Astrocyte (in vitro differentiated cells and primary cell): ENCODE data around the gene DMPK. TPM values are rescaled to one million over a fixed set of nuclear protein-coding genes. Genes with fewer than 3 reads are reported as not detected.

Experiments
- DNase-seq: peaks from one replicate; pipeline ENCODE4 v3.0.0-alpha.2; 2010; ENCODE audit warnings: low read depth
- FAIRE-seq: peaks from 2 replicates; lab custom pipeline; 2011; peaks lifted over from hg19 to GRCh38; lab: Jason Lieb, UNC
- H2AFZ ChIP-seq: 2 replicates; pipeline ENCODE4 v1.6.0; 2012; ENCODE audit warnings: low read depth, low read length, inconsistent platforms
- H3K27ac ChIP-seq: 2 replicates; pipeline ENCODE4 v1.5.1; 2011; ENCODE audit warnings: low read depth, low read length, inconsistent platforms
- H3K27me3 ChIP-seq: 2 replicates; pipeline ENCODE4 v1.6.0; 2011; ENCODE audit warnings: low read length, inconsistent platforms; ENCODE audit not compliant: insufficient read depth
- H3K36me3 ChIP-seq: 2 replicates; pipeline ENCODE4 v1.5.1; 2011; ENCODE audit warnings: low read length, inconsistent platforms; ENCODE audit not compliant: insufficient read depth
- H3K4me1 ChIP-seq: 2 replicates; pipeline ENCODE4 v1.5.1; 2011; ENCODE audit warnings: low read length, inconsistent platforms; ENCODE audit not compliant: insufficient read depth
- H3K4me2 ChIP-seq: 2 replicates; pipeline ENCODE4 v1.6.0; 2012; ENCODE audit warnings: low read length, inconsistent platforms
- H3K4me3 ChIP-seq: 2 replicates; pipeline ENCODE4 v1.5.1; 2011; ENCODE audit warnings: low read depth, mild to moderate bottlenecking, low read length, inconsistent platforms; ENCODE audit not compliant: insufficient read depth
- H3K79me2 ChIP-seq: 2 replicates; pipeline ENCODE4 v1.6.0; 2012; ENCODE audit warnings: mild to moderate bottlenecking, low read length, inconsistent platforms; ENCODE audit not compliant: insufficient read depth
- H3K9ac ChIP-seq: 2 replicates; pipeline ENCODE4 v1.6.0; 2012; ENCODE audit warnings: mild to moderate bottlenecking, low read length, inconsistent platforms
- H3K9me3 ChIP-seq: 2 replicates; pipeline ENCODE4 v1.5.1; 2012; ENCODE audit warnings: low read depth, mild to moderate bottlenecking, low read length, inconsistent platforms; ENCODE audit not compliant: insufficient read depth
- H4K20me1 ChIP-seq: 2 replicates; pipeline ENCODE4 v1.6.0; 2012; ENCODE audit warnings: low read length, inconsistent platforms; ENCODE audit not compliant: insufficient read depth
- H3K27ac Mint-ChIP-seq: one replicate; pipeline ENCODE4 v1.8.0; 2021; ENCODE audit warnings: mild to moderate bottlenecking, mixed read lengths; ENCODE audit not compliant: unreplicated experiment
- H3K27me3 Mint-ChIP-seq: one replicate; pipeline ENCODE4 v1.8.0; 2021; ENCODE audit warnings: low read depth, mixed read lengths; ENCODE audit not compliant: unreplicated experiment
- H3K36me3 Mint-ChIP-seq: one replicate; pipeline ENCODE4 v1.8.0; 2021; ENCODE audit warnings: low read depth, mixed read lengths; ENCODE audit not compliant: unreplicated experiment
- H3K4me1 Mint-ChIP-seq: one replicate; pipeline ENCODE4 v1.8.0; 2021; ENCODE audit warnings: low read depth, mixed read lengths; ENCODE audit not compliant: unreplicated experiment
- H3K4me3 Mint-ChIP-seq: one replicate; pipeline ENCODE4 v1.8.0; 2021; ENCODE audit warnings: mild to moderate bottlenecking, moderate library complexity, mixed read lengths; ENCODE audit not compliant: unreplicated experiment
- H3K9me3 Mint-ChIP-seq: one replicate; pipeline ENCODE4 v1.8.0; 2021; ENCODE audit warnings: mild to moderate bottlenecking, mixed read lengths; ENCODE audit not compliant: unreplicated experiment
- CTCF ChIP-seq: IDR thresholded peaks from 2 replicates; pipeline ENCODE4 v1.5.1; 2011; ENCODE audit warnings: low read depth, mild to moderate bottlenecking, inconsistent platforms, low read length, moderate library complexity; ENCODE audit not compliant: insufficient read depth
- EZH2 ChIP-seq: IDR thresholded peaks from 2 replicates; pipeline ENCODE4 v1.6.1; 2012; ENCODE audit warnings: mild to moderate bottlenecking, low read length, inconsistent platforms; ENCODE audit not compliant: insufficient read depth
- total RNA-seq: library from RNA; stranded (reverse); gene quantifications from 2 replicates; pipeline ENCODE4 v1.2.1, GENCODE V29; 2021

Gene DMPK
- total RNA-seq, 1 donor from 2014 or later, result 75.2 TPM

GRCh38 chr19:45793876-45794275 lies 11.6 kb upstream of the DMPK start:
- Mint-ChIP-seq H3K27me3 (peaks cover 2% of the 10 kb centered on the region), H3K4me1 (peaks cover 17% of the 10 kb centered on the region), H3K9me3 (no peaks in the 10 kb centered on the region), H3K36me3 (peaks cover 8% of the 10 kb centered on the region), H3K4me3 (no peak overlapping the region), H3K27ac (no peak overlapping the region)
- Histone ChIP-seq H4K20me1 (peaks cover 25% of the 10 kb centered on the region), H3K27me3 (no peaks in the 10 kb centered on the region), H3K27ac (no peak overlapping the region), H2AFZ (no peak overlapping the region), H3K79me2 (peaks cover 28% of the 10 kb centered on the region), H3K4me1 (peaks cover 9% of the 10 kb centered on the region), H3K9ac (no peak overlapping the region), H3K9me3 (no peaks in the 10 kb centered on the region), H3K4me3 (no peak overlapping the region), H3K4me2 (no peak overlapping the region), H3K36me3 (peaks cover 7% of the 10 kb centered on the region)
- TF ChIP-seq EZH2, result no peak
- no peak for TF ChIP-seq CTCF
- FAIRE-seq (no peak), DNase-seq (no peak)

GRCh38 chr19:45793178-45793564 lies 10.9 kb upstream of the DMPK start:
- no peak for TF ChIP-seq EZH2
- TF ChIP-seq CTCF, result no peak
- peaks cover 2% of the 10 kb centered on the region for H3K27me3 Mint-ChIP-seq
- Histone ChIP-seq H2AFZ (peak overlapping the region; percentile 48), H4K20me1 (peaks cover 32% of the 10 kb centered on the region), H3K27me3 (no peaks in the 10 kb centered on the region), H3K4me1 (peaks cover 9% of the 10 kb centered on the region), H3K9me3 (no peaks in the 10 kb centered on the region), H3K4me3 (no peak overlapping the region), H3K36me3 (peaks cover 11% of the 10 kb centered on the region), H3K9ac (no peak overlapping the region), H3K4me2 (peak overlapping the region; percentile 72), H3K79me2 (peaks cover 35% of the 10 kb centered on the region), H3K27ac (peak overlapping the region; percentile 54)
- H3K27ac Mint-ChIP-seq, result peak overlapping the region; percentile 53
- no peaks in the 10 kb centered on the region for H3K9me3 Mint-ChIP-seq
- no peak for FAIRE-seq
- peaks cover 14% of the 10 kb centered on the region for H3K4me1 Mint-ChIP-seq
- peaks cover 9% of the 10 kb centered on the region for H3K36me3 Mint-ChIP-seq
- DNase-seq, result no peak
- H3K4me3 Mint-ChIP-seq, result peak overlapping the region; percentile 81

- no peaks in the 10 kb centered on the region for H3K27me3 ChIP-seq
- peaks cover 9% of the 10 kb centered on the region for H3K4me1 ChIP-seq
- H3K36me3 ChIP-seq, result peaks cover 13% of the 10 kb centered on the region
- H3K4me2 ChIP-seq, result peak within 1 kb of the TSS; percentile 99
- Mint-ChIP-seq H3K9me3 (no peaks in the 10 kb centered on the region), H3K36me3 (peaks cover 13% of the 10 kb centered on the region), H3K4me3 (peak within 1 kb of the TSS; percentile 95), H3K27me3 (peaks cover 2% of the 10 kb centered on the region), H3K27ac (peak within 1 kb of the TSS; percentile 93), H3K4me1 (peaks cover 14% of the 10 kb centered on the region)
- peaks cover 37% of the 10 kb centered on the region for H4K20me1 ChIP-seq
- H3K9me3 ChIP-seq, result no peaks in the 10 kb centered on the region
- H3K27ac ChIP-seq, result peak within 1 kb of the TSS; percentile 62
- TF ChIP-seq CTCF (no peak), EZH2 (no peak)
- peak within 1 kb of the TSS; percentile 92 for H3K4me3 ChIP-seq
- peaks cover 39% of the 10 kb centered on the region for H3K79me2 ChIP-seq
- peak within 1 kb of the TSS; percentile 92 for H3K9ac ChIP-seq
- peak within 1 kb of the TSS; percentile 73 for H2AFZ ChIP-seq
- DNase-seq (peak; percentile 90), FAIRE-seq (no peak)
Measured at GRCh38 chr19:45792470-45793177, 10.3 kb upstream of the DMPK start, which contains the start of gene DMWD. Gene DMWD, minus strand, starts transcription at chr19:45792845. Its CDS starts 89 bp downstream, at chr19:45792756.
